Large intestine (tissue), 3 donors: ENCODE data around the gene POLN. TPM values are rescaled to one million over a fixed set of nuclear protein-coding genes. Genes with fewer than 3 reads are reported as not detected.

Experiments used
- DNase-seq, 2 donors: peaks; one replicate each; pipeline versions ENCODE4 v3.0.0 to v3.0.0-alpha.2; 2013
- H3K27ac ChIP-seq: one replicate; pipeline ENCODE4 v1.5.1; 2013; ENCODE audit warnings: low read length
- H3K27me3 ChIP-seq: 2 replicates; pipeline ENCODE4 v1.6.1; 2013; ENCODE audit warnings: low read length; ENCODE audit not compliant: control insufficient read depth, insufficient read depth
- H3K36me3 ChIP-seq: 2 replicates; pipeline ENCODE4 v1.6.1; 2013; ENCODE audit warnings: low read length; ENCODE audit not compliant: control insufficient read depth, insufficient read depth
- H3K4me1 ChIP-seq: one replicate; pipeline ENCODE4 v1.6.1; 2013; ENCODE audit warnings: low read length; ENCODE audit not compliant: control insufficient read depth, insufficient read depth
- H3K4me3 ChIP-seq: one replicate; pipeline ENCODE4 v1.5.1; 2013; ENCODE audit warnings: low read length
- H3K9me3 ChIP-seq: one replicate; pipeline ENCODE4 v1.6.1; 2013; ENCODE audit warnings: mild to moderate bottlenecking, low read depth, low read length, moderate library complexity; ENCODE audit not compliant: control insufficient read depth
- WGBS: methylation state at CpG from one replicate; pipeline ENCODE4 v1.1.5; 2013; ENCODE audit warnings: low lambda C conversion rate; ENCODE audit not compliant: insufficient coverage; 5-methylcytosine and 5-hydroxymethylcytosine counted together
- polyA plus RNA-seq: library from polyadenylated mRNA; unstranded; fragments of 120-200 nt; gene quantifications from one replicate; pipeline ENCODE4 v1.2.1, GENCODE V29; 2013

Gene POLN
- polyA plus RNA-seq, 1 donor: 2.3 TPM

DNA sequence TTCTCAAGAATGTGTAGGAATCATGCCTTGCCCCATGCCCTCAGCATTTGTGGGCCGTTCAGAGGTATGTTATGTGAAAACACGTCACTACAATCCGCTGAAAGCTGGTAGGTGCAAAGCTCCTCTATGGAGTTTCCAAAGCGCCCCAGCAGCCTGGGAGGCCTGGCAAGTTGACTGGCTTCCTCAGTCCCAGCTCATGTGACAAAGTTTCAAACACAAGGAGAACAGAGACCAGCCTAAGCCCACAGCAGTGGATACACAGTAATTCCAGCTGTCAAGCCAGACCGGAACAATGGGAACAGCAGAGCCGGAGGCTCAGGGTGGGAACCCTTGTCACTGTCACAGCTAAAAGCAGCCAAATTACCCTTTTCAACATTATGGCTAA lies 149.3 kb downstream of the POLN start:
- no peak overlapping the region for H3K27ac ChIP-seq
- no peak overlapping the region for H3K4me3 ChIP-seq
- no peak for DNase-seq
- H3K9me3 ChIP-seq: peaks cover 13% of the 10 kb centered on the region
- WGBS: no CpG with 5 or more reads among the region's 6 CpGs
- H3K36me3 ChIP-seq: no peaks in the 10 kb centered on the region
- H3K4me1 ChIP-seq: no peaks in the 10 kb centered on the region
- H3K27me3 ChIP-seq: no peaks in the 10 kb centered on the region

DNA sequence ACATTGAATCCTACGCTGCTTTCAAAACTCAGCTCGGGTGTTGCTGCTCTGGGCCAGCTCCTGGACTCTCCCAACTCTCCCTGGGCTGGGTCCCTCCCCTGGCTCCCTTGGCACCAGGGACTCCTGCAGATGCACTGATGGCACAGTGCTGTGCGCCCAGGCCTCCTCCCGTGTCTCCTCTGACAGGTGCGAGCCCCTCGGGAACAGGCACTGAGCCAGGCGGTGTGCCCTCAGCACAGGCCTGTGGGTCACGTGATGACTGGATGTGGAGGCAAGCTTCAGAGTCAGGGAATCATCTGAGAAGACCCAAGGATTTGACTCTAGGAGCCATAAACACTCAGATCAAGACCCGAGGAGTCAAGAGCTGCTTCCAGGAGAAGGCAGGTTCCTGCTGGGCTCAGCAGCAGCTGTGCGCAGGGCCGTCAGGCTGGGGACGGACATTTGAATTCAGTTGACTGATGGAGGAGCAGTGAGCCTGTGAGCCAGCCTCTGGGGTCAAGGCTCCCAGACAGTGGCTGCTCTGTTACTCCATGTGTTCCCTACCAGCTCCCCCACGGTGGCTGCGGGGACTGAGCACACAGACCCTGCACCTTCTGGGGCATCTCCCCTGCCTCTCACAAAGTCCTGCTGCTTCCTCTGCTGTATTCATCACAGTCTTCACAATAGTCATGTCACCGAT lies 149.8 kb downstream of the POLN start:
- no peak for DNase-seq
- WGBS: 80% methylated on average over 1 of the region's 15 CpGs
- Histone ChIP-seq H3K36me3 (no peaks in the 10 kb centered on the region), H3K4me3 (no peak overlapping the region), H3K27me3 (no peaks in the 10 kb centered on the region), H3K9me3 (peaks cover 13% of the 10 kb centered on the region), H3K4me1 (no peaks in the 10 kb centered on the region), H3K27ac (no peak overlapping the region)

DNA sequence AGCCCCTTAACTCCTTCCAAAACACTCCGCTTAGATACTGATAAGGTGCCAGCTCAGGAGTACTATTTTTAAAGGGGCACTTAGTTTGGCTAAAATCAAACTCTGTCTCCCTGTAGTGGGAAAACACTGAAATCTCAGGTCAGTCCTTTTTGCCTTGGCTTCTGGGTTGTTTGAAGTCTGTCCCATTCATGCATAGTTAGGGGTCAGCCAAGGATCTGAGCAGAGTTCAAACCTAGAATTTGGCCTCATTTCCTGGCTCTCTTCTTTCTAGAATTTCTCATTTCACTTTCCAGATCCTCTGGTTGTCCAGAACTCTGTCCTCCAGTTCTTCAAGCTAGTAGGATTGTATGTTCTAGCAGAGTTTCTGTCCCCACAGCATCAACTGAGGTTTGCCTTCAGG lies 151.3 kb downstream of the POLN start:
- no peaks in the 10 kb centered on the region for H3K27me3 ChIP-seq
- no peak for DNase-seq
- no peaks in the 10 kb centered on the region for H3K36me3 ChIP-seq
- no peaks in the 10 kb centered on the region for H3K4me1 ChIP-seq
- WGBS: no CpG with 5 or more reads among the region's 1 CpG
- no peak overlapping the region for H3K27ac ChIP-seq
- H3K9me3 ChIP-seq: peaks cover 4% of the 10 kb centered on the region
- no peak overlapping the region for H3K4me3 ChIP-seq

DNA sequence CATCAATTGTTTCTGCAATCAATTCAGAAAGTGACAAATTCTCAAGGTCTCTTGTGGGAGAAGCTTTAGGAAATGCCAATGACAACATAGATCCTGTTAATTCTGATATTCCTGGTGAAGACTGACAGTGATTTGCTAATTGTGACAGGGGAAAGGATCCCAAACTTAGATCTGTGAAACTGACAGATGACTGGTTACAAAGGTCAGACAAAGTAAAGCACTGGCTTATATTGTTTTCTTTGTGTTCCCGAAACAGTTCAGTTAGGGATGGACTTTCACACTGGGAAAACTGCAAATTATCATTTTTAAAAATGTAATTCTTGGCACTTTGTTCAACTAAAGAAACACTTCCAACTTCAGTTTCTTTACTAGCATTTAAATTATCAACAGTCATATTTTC lies 152.7 kb downstream of the POLN start:
- Histone ChIP-seq H3K27ac (no peak overlapping the region), H3K4me1 (no peaks in the 10 kb centered on the region), H3K4me3 (no peak overlapping the region), H3K9me3 (no peaks in the 10 kb centered on the region), H3K27me3 (no peaks in the 10 kb centered on the region), H3K36me3 (no peaks in the 10 kb centered on the region)
- DNase-seq: no peak
- 0% methylated on average over 1 of the region's 1 CpG for WGBS

DNA sequence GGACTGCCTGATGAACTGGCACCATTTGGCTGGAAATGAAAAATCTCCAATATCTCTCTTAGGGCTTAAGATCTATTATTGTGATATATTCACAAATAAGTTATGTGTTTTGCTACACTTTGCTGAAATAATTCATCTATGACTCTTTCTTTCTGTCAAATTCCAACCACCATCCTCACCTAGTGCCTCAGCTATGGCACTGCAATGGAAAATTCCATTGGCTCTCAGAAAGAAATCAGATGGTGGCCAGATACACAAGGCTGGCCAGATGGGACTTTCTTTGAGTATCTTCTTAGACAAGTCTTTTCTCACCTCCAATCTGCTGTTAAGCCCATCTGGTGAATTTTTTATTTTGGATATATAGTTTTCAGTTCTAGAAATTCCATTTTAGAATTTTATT lies 154.8 kb downstream of the POLN start:
- Histone ChIP-seq H3K4me3 (no peak overlapping the region), H3K27me3 (no peaks in the 10 kb centered on the region), H3K4me1 (no peaks in the 10 kb centered on the region), H3K27ac (no peak overlapping the region), H3K36me3 (no peaks in the 10 kb centered on the region), H3K9me3 (no peaks in the 10 kb centered on the region)
- no peak for DNase-seq

- DNase-seq: no peak
- Histone ChIP-seq H3K4me3 (no peak overlapping the region), H3K9me3 (no peaks in the 10 kb centered on the region), H3K27me3 (no peaks in the 10 kb centered on the region), H3K36me3 (no peaks in the 10 kb centered on the region), H3K4me1 (no peaks in the 10 kb centered on the region), H3K27ac (no peak overlapping the region)
- no CpG with 5 or more reads among the region's 8 CpGs for WGBS
These were observed 156.4 kb downstream of the POLN start for GRCh38 chr4:2085496-2085901.

GRCh38 chr4:2084316-2084715 lies 157.6 kb downstream of the POLN start:
- Histone ChIP-seq H3K4me3 (no peak overlapping the region), H3K9me3 (no peaks in the 10 kb centered on the region), H3K27me3 (no peaks in the 10 kb centered on the region), H3K27ac (no peak overlapping the region), H3K4me1 (no peaks in the 10 kb centered on the region), H3K36me3 (no peaks in the 10 kb centered on the region)
- no peak for DNase-seq
- no CpG with 5 or more reads among the region's 13 CpGs for WGBS

GRCh38 chr4:2083826-2084160 lies 158.1 kb downstream of the POLN start:
- no peak for DNase-seq
- Histone ChIP-seq H3K4me1 (no peaks in the 10 kb centered on the region), H3K27ac (no peak overlapping the region), H3K36me3 (no peaks in the 10 kb centered on the region), H3K4me3 (no peak overlapping the region), H3K9me3 (no peaks in the 10 kb centered on the region), H3K27me3 (no peaks in the 10 kb centered on the region)
- no CpG with 5 or more reads among the region's 6 CpGs for WGBS

GRCh38 chr4:2083116-2083825 lies 158.7 kb downstream of the POLN start:
- H3K4me1 ChIP-seq: no peaks in the 10 kb centered on the region
- WGBS: 78% methylated on average over 4 of the region's 15 CpGs

GRCh38 chr4:2082627-2083026 lies 159.3 kb downstream of the POLN start:
- no CpG with 5 or more reads among the region's 4 CpGs for WGBS

More at GRCh38 chr4:2083116-2083825, 158.7 kb downstream of the POLN start:
- DNase-seq: no peak
- no peaks in the 10 kb centered on the region for H3K9me3 ChIP-seq
- H3K4me3 ChIP-seq: no peak overlapping the region
- no peaks in the 10 kb centered on the region for H3K27me3 ChIP-seq
- H3K36me3 ChIP-seq: no peaks in the 10 kb centered on the region
- no peak overlapping the region for H3K27ac ChIP-seq

DNA sequence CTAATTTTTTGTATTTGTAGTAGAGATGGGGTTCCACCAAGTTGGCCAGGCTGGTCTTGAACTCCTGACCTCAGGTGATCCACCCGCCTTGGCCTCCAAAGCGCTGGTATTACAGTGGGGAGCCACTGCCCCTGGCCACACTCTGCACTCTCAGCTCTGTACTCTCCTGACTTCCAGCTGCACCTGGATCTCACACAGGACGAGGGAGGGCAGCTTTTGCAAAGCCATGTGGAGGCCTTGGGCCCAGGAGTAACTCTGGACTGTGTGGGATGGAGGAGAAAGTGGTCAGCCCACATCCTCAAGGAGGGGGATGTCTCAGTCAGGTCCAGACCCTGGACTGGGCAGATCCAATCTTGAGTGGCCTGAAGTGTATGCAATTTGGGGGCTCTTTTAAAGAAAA lies 159.8 kb downstream of the POLN start:
- Histone ChIP-seq H3K9me3 (no peaks in the 10 kb centered on the region), H3K27ac (no peak overlapping the region), H3K36me3 (no peaks in the 10 kb centered on the region), H3K4me1 (peaks cover 5% of the 10 kb centered on the region), H3K27me3 (no peaks in the 10 kb centered on the region), H3K4me3 (no peak overlapping the region)
- DNase-seq: no peak
- WGBS: no CpG with 5 or more reads among the region's 3 CpGs

More at GRCh38 chr4:2082627-2083026, 159.3 kb downstream of the POLN start:
- Histone ChIP-seq H3K27ac (no peak overlapping the region), H3K27me3 (no peaks in the 10 kb centered on the region), H3K4me3 (no peak overlapping the region), H3K4me1 (no peaks in the 10 kb centered on the region), H3K36me3 (no peaks in the 10 kb centered on the region), H3K9me3 (no peaks in the 10 kb centered on the region)
- no peak for DNase-seq
